H1 (cell line): ENCODE measurements around the gene TRAPPC6A. TPM values are rescaled to one million over a fixed set of nuclear protein-coding genes. Genes with fewer than 3 reads are reported as not detected.
A peak's percentile ranks its signal among the peaks of the same experiment; 100 is the strongest.

ENCODE experiments used
- CTCF ChIA-PET: fragments of 300-600 bp; sonication (Branson Sonifier 250); formaldehyde crosslinking; loops from one replicate; lab custom pipeline; 2021; ENCODE audit not compliant: partially characterized antibody; lab: Charles Lee
- POLR2A ChIA-PET: fragments of 300-600 bp; sonication (Branson Sonifier 250); formaldehyde crosslinking; loops from one replicate; lab custom pipeline; 2021; ENCODE audit warnings: inconsistent platforms; ENCODE audit not compliant: partially characterized antibody; lab: Charles Lee
- DNase-seq, 2 experiments: peaks; one replicate each; pipeline versions ENCODE4 v3.0.0 to v3.0.0-alpha.2; 2010 to 2022; ENCODE audit warnings: low spot score in 2 of 2, low read depth in 1 of 2, mixed read lengths in 1 of 2
- FAIRE-seq: peaks from 2 replicates; lab custom pipeline; 2011; peaks lifted over from hg19 to GRCh38; lab: Jason Lieb, UNC
- H2AFZ ChIP-seq: 2 replicates; pipeline ENCODE4 v1.8.1; 2012; ENCODE audit warnings: low read length, inconsistent platforms
- H2AK5ac ChIP-seq: 2 replicates; pipeline ENCODE4 v1.6.1; 2013; ENCODE audit warnings: low read depth, low read length
- H2BK120ac ChIP-seq: replicated peaks from 2 replicates; pipeline ENCODE3; 2013; ENCODE audit warnings: low read depth, low read length, inconsistent platforms
- H2BK12ac ChIP-seq: 2 replicates; pipeline ENCODE4 v1.6.1; 2013; ENCODE audit warnings: low read depth, low read length
- H2BK15ac ChIP-seq: 2 replicates; pipeline ENCODE4 v1.6.1; 2013; ENCODE audit warnings: low read length
- H2BK20ac ChIP-seq: 2 replicates; pipeline ENCODE4 v1.6.1; 2013; ENCODE audit warnings: low read length
- H2BK5ac ChIP-seq: 2 replicates; pipeline ENCODE4 v1.6.1; 2013; ENCODE audit warnings: low read depth, low read length
- H3K14ac ChIP-seq: 2 replicates; pipeline ENCODE4 v1.6.1; 2013; ENCODE audit warnings: inconsistent platforms; ENCODE audit not compliant: insufficient read length
- H3K18ac ChIP-seq: 2 replicates; pipeline ENCODE4 v1.6.1; 2013; ENCODE audit warnings: low read length; ENCODE audit errors: extremely low read depth
- H3K23ac ChIP-seq: 2 replicates; pipeline ENCODE4 v1.6.1; 2013; ENCODE audit warnings: inconsistent platforms; ENCODE audit not compliant: insufficient read length
- H3K23me2 ChIP-seq: 2 replicates; pipeline ENCODE4 v1.6.1; 2013; ENCODE audit warnings: low read depth, low read length
- H3K27ac ChIP-seq: 2 replicates; pipeline ENCODE4 v1.6.1; 2011; ENCODE audit warnings: low read depth, low read length, inconsistent platforms
- H3K27me3 ChIP-seq, 4 experiments: replicated peaks in 1 of 4; 1 replicate in 1 of 4; 2 replicates in 3 of 4; pipeline versions ENCODE4 v1.6.1 to v1.8.1; 2011 to 2013; ENCODE audit warnings: low read length in 3 of 4, mild to moderate bottlenecking in 3 of 4, inconsistent platforms in 2 of 4, mixed read lengths in 2 of 4, moderate library complexity in 1 of 4; ENCODE audit not compliant: control insufficient read depth in 3 of 4, insufficient read depth in 3 of 4; ENCODE audit errors: extremely low read depth in 1 of 4
- H3K36me3 ChIP-seq, 4 experiments: 2 replicates each; pipeline versions ENCODE4 v1.6.1 to v1.8.1; 2011 to 2013; ENCODE audit warnings: mild to moderate bottlenecking in 4 of 4, low read length in 3 of 4, moderate library complexity in 2 of 4, control low read depth in 1 of 4, inconsistent platforms in 1 of 4; ENCODE audit not compliant: insufficient read depth in 4 of 4, control insufficient read depth in 2 of 4
- H3K4ac ChIP-seq: replicated peaks from 2 replicates; pipeline ENCODE3; 2013; ENCODE audit warnings: low read length, low read depth, mixed read lengths, inconsistent platforms; ENCODE audit not compliant: insufficient read length
- H3K4me1 ChIP-seq, 4 experiments: replicated peaks in 1 of 4; 1 replicate in 1 of 4; 2 replicates in 3 of 4; pipeline versions ENCODE4 v1.6.1 to v1.8.1; 2011 to 2013; ENCODE audit warnings: low read length in 3 of 4, inconsistent platforms in 2 of 4, mixed read lengths in 1 of 4; ENCODE audit not compliant: insufficient read depth in 4 of 4, control insufficient read depth in 3 of 4
- H3K4me2 ChIP-seq, 2 experiments: 2 replicates each; pipeline versions ENCODE4 v1.6.1 to v1.8.1; 2011 to 2013; ENCODE audit warnings: low read depth in 2 of 2, low read length in 2 of 2, control low read depth in 1 of 2, inconsistent platforms in 1 of 2, mild to moderate bottlenecking in 1 of 2; ENCODE audit not compliant: insufficient read depth in 1 of 2
- H3K4me3 ChIP-seq, 4 experiments: fragments of 200-600, 300-600 bp in 1 of 4; sonication (generic), shearing (Covaris generic), sonication (Bioruptor Twin) in 1 of 4; 2 replicates each; pipeline versions ENCODE4 v1.5.1 to v1.8.1; 2011 to 2016; ENCODE audit warnings: low read length in 4 of 4, low read depth in 3 of 4, control low read depth in 2 of 4, inconsistent platforms in 2 of 4, mild to moderate bottlenecking in 2 of 4, mixed read lengths in 1 of 4, moderate library complexity in 1 of 4; ENCODE audit not compliant: insufficient read depth in 2 of 4; ENCODE audit errors: extremely low read depth in 1 of 4
- H3K56ac ChIP-seq: replicated peaks from 2 replicates; pipeline ENCODE3; 2013; ENCODE audit warnings: low read depth, mild to moderate bottlenecking, mixed read lengths, low read length, inconsistent platforms; ENCODE audit not compliant: insufficient read length
- H3K79me1 ChIP-seq: 2 replicates; pipeline ENCODE4 v1.6.1; 2013; ENCODE audit warnings: low read depth, low read length, control low read depth
- H3K79me2 ChIP-seq, 2 experiments: 2 replicates each; pipeline versions ENCODE4 v1.6.1 to v1.8.1; 2012 to 2013; ENCODE audit warnings: low read length in 2 of 2, mild to moderate bottlenecking in 2 of 2, inconsistent platforms in 1 of 2; ENCODE audit not compliant: insufficient read depth in 2 of 2, control insufficient read depth in 1 of 2
- H3K9ac ChIP-seq, 4 experiments: replicated peaks in 1 of 4; 1 replicate in 1 of 4; 2 replicates in 3 of 4; pipeline versions ENCODE4 v1.6.1 to v1.8.1; 2011 to 2013; ENCODE audit warnings: low read depth in 3 of 4, low read length in 3 of 4, control low read depth in 2 of 4, mild to moderate bottlenecking in 2 of 4, moderate library complexity in 2 of 4, inconsistent platforms in 1 of 4; ENCODE audit errors: extremely low read depth in 1 of 4
- H3K9me3 ChIP-seq, 2 experiments: 2 replicates each; pipeline versions ENCODE4 v1.6.1 to v1.8.1; 2012 to 2013; ENCODE audit warnings: mild to moderate bottlenecking in 2 of 2, moderate library complexity in 2 of 2, control low read depth in 1 of 2, inconsistent platforms in 1 of 2, low read depth in 1 of 2, low read length in 1 of 2, mixed read lengths in 1 of 2; ENCODE audit not compliant: insufficient read depth in 2 of 2
- H4K20me1 ChIP-seq, 2 experiments: replicated peaks in 1 of 2; 2 replicates each; pipeline versions ENCODE3 to v1.8.1; 2011 to 2013; ENCODE audit warnings: inconsistent platforms in 2 of 2, low read length in 2 of 2, mild to moderate bottlenecking in 1 of 2; ENCODE audit not compliant: insufficient read depth in 2 of 2, control insufficient read depth in 1 of 2
- H4K5ac ChIP-seq: 2 replicates; pipeline ENCODE4 v1.6.1; 2013; ENCODE audit warnings: low read length, low read depth, mixed read lengths, inconsistent platforms; ENCODE audit not compliant: insufficient read length
- H4K8ac ChIP-seq: 2 replicates; pipeline ENCODE4 v1.8.0; 2013; ENCODE audit warnings: mild to moderate bottlenecking, moderate library complexity, low read length, inconsistent platforms; ENCODE audit not compliant: insufficient read depth; ENCODE audit errors: extremely low read depth
- H4K91ac ChIP-seq: replicated peaks from 2 replicates; pipeline ENCODE3; 2013; ENCODE audit warnings: low read length, mixed read lengths, inconsistent platforms; ENCODE audit not compliant: insufficient read length
- BRCA1 ChIP-seq: IDR thresholded peaks from 2 replicates; pipeline ENCODE4 v1.6.1; 2012; ENCODE audit warnings: low read depth, low read length, improper control_type of control experiment
- CREB1 ChIP-seq: IDR thresholded peaks from 2 replicates; pipeline ENCODE4 v1.6.1; 2012; ENCODE audit warnings: inconsistent platforms
- EP300 ChIP-seq, 2 experiments: IDR thresholded peaks; 1 replicate in 1 of 2; 2 replicates in 1 of 2; pipeline ENCODE4 v1.6.1; 2011 to 2012; ENCODE audit warnings: low read depth in 2 of 2, low read length in 2 of 2, mild to moderate bottlenecking in 2 of 2, borderline replicate concordance in 1 of 2, inconsistent platforms in 1 of 2, moderate library complexity in 1 of 2
- POLR2A ChIP-seq, 2 experiments: IDR thresholded peaks; 1 replicate in 1 of 2; 2 replicates in 1 of 2; pipeline ENCODE4 v1.6.1; 2011; ENCODE audit warnings: low read depth in 2 of 2, low read length in 2 of 2, mild to moderate bottlenecking in 2 of 2; ENCODE audit errors: control extremely low read depth in 1 of 2
- POU5F1 ChIP-seq: IDR thresholded peaks from 2 replicates; pipeline ENCODE4 v1.6.1; 2011; ENCODE audit warnings: low read depth, mild to moderate bottlenecking, low read length, moderate library complexity
- RAD21 ChIP-seq, 2 experiments: IDR thresholded peaks in 1 of 2; conservative IDR thresholded peaks in 1 of 2; 2 replicates each; pipeline ENCODE4 v1.6.1; 2011; ENCODE audit warnings: low read depth in 2 of 2, low read length in 2 of 2, improper control_type of control experiment in 1 of 2, inconsistent platforms in 1 of 2, mild to moderate bottlenecking in 1 of 2, moderate library complexity in 1 of 2
- SP1 ChIP-seq: IDR thresholded peaks from 2 replicates; pipeline ENCODE4 v1.6.1; 2011; ENCODE audit warnings: low read depth, low read length
- WGBS, 2 experiments: shearing (Covaris generic) in 1 of 2; methylation state at CpG; one replicate each; pipeline versions ENCODE4 v1.1.6 to v1.1.7; 2013 to 2015; ENCODE audit warnings: low lambda C conversion rate in 2 of 2, mixed read lengths in 2 of 2, inconsistent platforms in 1 of 2, low coverage in 1 of 2, missing lambda C conversion rate in 1 of 2; ENCODE audit not compliant: insufficient replicate concordance in 2 of 2, insufficient coverage in 1 of 2, insufficient read length in 1 of 2; ENCODE audit errors: extremely low coverage in 1 of 2, missing lambda C conversion rate in 1 of 2; 5-methylcytosine and 5-hydroxymethylcytosine counted together
- polyA plus RNA-seq, 7 experiments: library from polyadenylated mRNA; depleted of rRNA in 3 of 7; stranded (reverse) in 5 of 7; unstranded in 2 of 7; fragments of >200 nt in 5 of 7; fragments of 200-250 nt in 2 of 7; gene quantifications; 1 replicate in 5 of 7; 2 replicates in 1 of 7; 4 replicates in 1 of 7; pipeline versions ENCODE4 v1.2.1 to v1.2.3, GENCODE V29; 2011 to 2013; ENCODE audit warnings: missing spikeins in 2 of 7, mixed read lengths in 2 of 7
- total RNA-seq: library from RNA; stranded (reverse); fragmentation: NEBNext Ultra II Directional; extraction: Animal tissue kit (Norgen Biotek cat#: 25700); gene quantifications from 2 replicates; pipeline ENCODE4 v1.2.1, GENCODE V29; 2021
- TF ChIP-seq, protein P1 (sequence below): IDR thresholded peaks from 2 replicates; pipeline ENCODE4 v1.6.1; 2012; ENCODE audit warnings: low read length, inconsistent platforms

The TRAPPC6A gene
- total and polyA plus RNA-seq, 2 of the 8 experiments (the other 6 are each of a cell fraction or from before 2014, with no cell fraction given): 31.8 to 130 TPM

DNA sequence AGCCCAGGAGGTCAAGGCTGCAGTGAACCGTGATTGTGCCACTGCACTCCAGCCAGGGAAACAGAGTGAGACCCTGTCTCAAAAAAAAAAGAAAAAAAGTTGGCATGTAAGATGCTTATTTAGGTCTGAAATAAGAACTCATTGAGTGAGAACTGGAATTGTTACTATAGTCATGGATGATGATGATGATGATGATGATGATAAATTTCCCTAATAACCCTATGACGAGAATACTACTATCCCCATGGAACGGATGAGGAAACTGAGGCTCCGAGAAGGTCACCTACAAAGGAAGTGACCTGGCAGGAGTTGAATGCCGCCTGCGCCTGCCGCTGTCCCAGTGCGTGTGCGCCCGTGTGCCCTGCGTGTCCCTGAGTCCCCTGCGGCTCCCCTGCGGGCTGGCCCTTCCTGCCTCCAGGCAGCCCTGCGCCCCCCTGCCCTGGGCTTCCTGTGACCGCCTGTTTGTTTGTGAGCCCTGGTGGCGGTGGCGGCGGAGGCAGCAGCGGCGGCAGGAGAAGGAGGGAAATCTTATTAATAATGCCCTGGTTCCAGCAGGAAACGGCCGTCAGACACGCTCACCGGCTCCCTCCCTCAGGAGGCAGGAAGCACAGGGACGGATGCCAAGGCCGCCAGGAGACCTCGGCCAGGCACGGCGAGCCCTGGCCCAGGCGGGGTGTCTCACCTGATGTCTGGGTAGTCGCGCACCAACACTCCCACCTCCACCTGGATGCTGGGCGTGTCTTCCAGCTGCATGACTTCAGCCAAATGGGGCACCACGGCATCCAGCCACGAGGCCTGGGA lies 37.6 kb upstream of the TRAPPC6A start:
- CTCF ChIA-PET: interaction anchor here (1.2 to 3.5 kb wide), 5 partner anchors 8 to 82 kb away, joined by 3 to 17 read pairs (median 4); no protein-coding TSS in a partner anchor
- Histone ChIP-seq H3K79me2 (no peaks in the 10 kb centered on the region), H2BK20ac (no peak overlapping the region)
- TF ChIP-seq, protein P1, sequence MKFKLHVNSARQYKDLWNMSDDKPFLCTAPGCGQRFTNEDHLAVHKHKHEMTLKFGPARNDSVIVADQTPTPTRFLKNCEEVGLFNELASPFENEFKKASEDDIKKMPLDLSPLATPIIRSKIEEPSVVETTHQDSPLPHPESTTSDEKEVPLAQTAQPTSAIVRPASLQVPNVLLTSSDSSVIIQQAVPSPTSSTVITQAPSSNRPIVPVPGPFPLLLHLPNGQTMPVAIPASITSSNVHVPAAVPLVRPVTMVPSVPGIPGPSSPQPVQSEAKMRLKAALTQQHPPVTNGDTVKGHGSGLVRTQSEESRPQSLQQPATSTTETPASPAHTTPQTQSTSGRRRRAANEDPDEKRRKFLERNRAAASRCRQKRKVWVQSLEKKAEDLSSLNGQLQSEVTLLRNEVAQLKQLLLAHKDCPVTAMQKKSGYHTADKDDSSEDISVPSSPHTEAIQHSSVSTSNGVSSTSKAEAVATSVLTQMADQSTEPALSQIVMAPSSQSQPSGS: no peak
- TF ChIP-seq EP300 (IDR thresholded peaks at IDR 0.05; ENCODE audit: borderline replicate concordance in 1 of 2, low read depth in 2 of 2, low read length in 2 of 2): no peak
- TF ChIP-seq CREB1: no peak
- TF ChIP-seq BRCA1: no peak
- no peak for TF ChIP-seq SP1
- TF ChIP-seq RAD21 (IDR thresholded peaks at IDR 0.05 in 1 of 2, conservative IDR thresholded peaks at IDR 0.05 in 1 of 2; ENCODE audit: low read depth in 2 of 2, low read length in 2 of 2): no peak
- TF ChIP-seq POU5F1: no peak
- no peak for TF ChIP-seq POLR2A (IDR thresholded peaks at IDR 0.05; ENCODE audit: control extremely low read depth in 1 of 2, low read depth in 2 of 2, low read length in 2 of 2)

More for the DNA sequence above, 37.6 kb upstream of the TRAPPC6A start:
- DNase-seq: peak in 1 of 2 experiments; percentile 72
- Histone ChIP-seq H3K18ac (peak overlapping the region; percentile 78), H3K56ac (no peak overlapping the region), H2BK12ac (peak overlapping the region; percentile 81; the same call in 1 of the 2 replicates), H4K20me1 (no peaks in the 10 kb centered on the region), H2BK120ac (peak overlapping the region; percentile 18), H3K27ac (no peak overlapping the region), H3K4me2 (peak overlapping the region; percentile 73 to 78), H2AK5ac (no peak overlapping the region), H3K4ac (no peak overlapping the region), H2BK5ac (no peak overlapping the region; the same call in 1 of the 2 replicates), H3K23me2 (peaks cover 17% of the 10 kb centered on the region; the same call in 1 of the 2 replicates), H4K5ac (no peak overlapping the region), H4K91ac (no peak overlapping the region), H4K8ac (peak overlapping the region; percentile 62), H3K36me3 (no peaks in the 10 kb centered on the region; a peak in 1 of 8 replicates), H3K23ac (no peak overlapping the region), H3K27me3 (peaks cover 14 to 44% (median 36%) of the 10 kb centered on the region in 4 experiments), H2AFZ (no peak overlapping the region), H3K14ac (no peak overlapping the region), H3K4me1 (peaks cover 0 to 16% (median 10%) of the 10 kb centered on the region in 4 experiments; a peak in 5 of 7 replicates), H3K79me1 (no peaks in the 10 kb centered on the region), H3K9me3 (no peaks in the 10 kb centered on the region; a peak in 1 of 4 replicates), H2BK15ac (peak overlapping the region; percentile 25; the same call in 1 of the 2 replicates), H3K9ac (no peak overlapping the region; a peak in 1 of 7 replicates), H3K4me3 (peak overlapping the region; percentile 15 to 63 (median 40); a peak in 7 of 8 replicates)
- WGBS, 2 experiments: 9% methylated on average over 35 of the region's 35 CpGs; no CpG with 5 or more reads in 1 of the 2 experiments
- POLR2A ChIA-PET: interaction anchor here (1.8 kb wide), 1 partner anchor 22 kb away, joined by 8 read pairs; no protein-coding TSS in a partner anchor
- no peak for FAIRE-seq
